MCF 10A (cell line): ENCODE data around the gene CCM2. TPM values are rescaled to one million over a fixed set of nuclear protein-coding genes. Genes with fewer than 3 reads are reported as not detected.

Experiments
- BruUV-seq: library from RNA; stranded (reverse); fragments of 400-500 nt; replicated peaks from 2 replicates; lab custom pipeline; 2021; lab: Mats Ljungman, UMichigan
- CTCF ChIA-PET: fragments of 300-600 bp; sonication (Branson Sonifier 250); formaldehyde crosslinking; extraction: SDS; loops from one replicate; lab custom pipeline; 2021; ENCODE audit warnings: antibody characterized with exemption, inconsistent platforms; lab: Yijun Ruan, JAX
- POLR2A ChIA-PET: fragments of 300-600, 350-650 bp; sonication (Branson Sonifier 250); formaldehyde crosslinking; extraction: SDS; loops from one replicate; lab custom pipeline; 2020; ENCODE audit warnings: antibody characterized with exemption, inconsistent platforms; lab: Yijun Ruan, JAX
- DNase-seq: peaks from one replicate; pipeline ENCODE4 v3.0.0-alpha.2; 2018; ENCODE audit not compliant: unreplicated experiment
- H3K27ac Mint-ChIP-seq: one replicate; pipeline ENCODE4 v1.8.0; 2022; ENCODE audit warnings: mild to moderate bottlenecking, low read depth, mixed read lengths; ENCODE audit not compliant: unreplicated experiment
- H3K27me3 Mint-ChIP-seq: one replicate; pipeline ENCODE4 v1.8.0; 2022; ENCODE audit warnings: mixed read lengths; ENCODE audit not compliant: insufficient read depth, unreplicated experiment
- H3K36me3 Mint-ChIP-seq: one replicate; pipeline ENCODE4 v1.8.0; 2022; ENCODE audit warnings: mild to moderate bottlenecking, moderate library complexity, mixed read lengths; ENCODE audit not compliant: insufficient read depth, unreplicated experiment
- H3K4me1 Mint-ChIP-seq: one replicate; pipeline ENCODE4 v1.8.0; 2022; ENCODE audit warnings: mixed read lengths; ENCODE audit not compliant: insufficient read depth, unreplicated experiment
- H3K4me3 Mint-ChIP-seq: one replicate; pipeline ENCODE4 v1.8.0; 2022; ENCODE audit warnings: mild to moderate bottlenecking, moderate library complexity, mixed read lengths; ENCODE audit not compliant: unreplicated experiment
- H3K9me3 Mint-ChIP-seq: one replicate; pipeline ENCODE4 v1.8.0; 2022; ENCODE audit warnings: mixed read lengths; ENCODE audit not compliant: unreplicated experiment
- intact Hi-C: fragments of 100-400 bp; cut with micrococcal nuclease; formaldehyde crosslinking; loops from 2 replicates; pipeline ENCODE4 v1.14.1; 2022
- total RNA-seq: library from RNA; stranded (reverse); gene quantifications from 2 replicates; pipeline ENCODE4 v1.2.3, GENCODE V29; 2022
- TF ChIP-seq, protein P1 (sequence below): fragments of 200-600 bp; IDR thresholded peaks from one replicate; pipeline ENCODE4 v1.8.0; 2022; ENCODE audit warnings: antibody characterized with exemption, mild to moderate bottlenecking; ENCODE audit not compliant: unreplicated experiment

The CCM2 gene
- total RNA-seq, 1 experiment from 2014 or later, result 36.2 TPM

DNA sequence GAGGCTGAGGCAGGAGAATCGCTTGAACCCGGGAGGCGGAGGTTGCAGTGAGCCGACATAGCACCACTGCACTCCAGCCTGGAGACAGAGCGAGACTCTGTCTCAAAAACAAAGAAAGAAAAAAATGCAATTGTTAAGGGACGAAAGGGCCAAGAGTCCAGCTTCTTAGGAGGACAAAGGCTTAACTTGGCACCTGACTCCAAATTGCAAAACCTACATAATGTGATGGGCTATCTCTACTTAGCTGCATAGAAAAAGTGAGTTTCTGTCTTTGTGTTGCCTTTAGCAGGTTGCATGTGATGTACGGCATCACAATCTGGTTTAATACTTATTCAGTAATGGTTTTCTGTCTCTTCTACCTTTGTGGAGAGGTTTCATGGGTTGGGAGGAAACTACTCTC is 12.5 kb upstream of the CCM2 start:
- CTCF ChIA-PET, result interaction anchor here (1.5 to 2.1 kb wide), 2 partner anchors 9 to 14 kb away, joined by 3 to 5 read pairs; no protein-coding TSS in a partner anchor

DNA sequence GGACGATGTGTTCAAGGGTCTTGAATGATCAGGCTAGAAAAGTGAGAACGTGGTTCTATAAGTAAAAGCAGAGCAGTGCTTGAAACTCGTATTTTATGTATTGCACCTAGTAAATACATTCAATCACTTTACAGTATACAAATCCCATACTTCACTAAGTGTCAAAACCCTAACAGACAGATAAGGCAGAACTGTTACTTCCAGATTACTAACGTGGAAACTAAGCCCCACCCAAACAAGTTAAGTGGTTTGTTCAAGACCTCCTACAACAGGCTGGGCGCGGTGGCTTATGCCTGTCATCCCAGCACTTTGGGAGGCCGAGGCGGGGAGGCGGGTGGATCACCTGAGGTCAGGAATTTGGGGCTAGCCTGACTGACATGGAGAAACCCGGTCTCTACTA is 12.0 kb upstream of the CCM2 start:
- ChIA-PET POLR2A (interaction anchor here (1.5 to 10.6 kb wide), 6 partner anchors 12 to 123 kb away, joined by 3 to 190 read pairs (median 8); partner anchors contain the start of genes CCM2, PURB and TBRG4), CTCF (interaction anchor here (1.5 to 2.1 kb wide), 2 partner anchors 9 to 15 kb away, joined by 3 to 5 read pairs; no protein-coding TSS in a partner anchor)
- Mint-ChIP-seq H3K4me3 (no peak overlapping the region), H3K27ac (no peak overlapping the region), H3K9me3 (no peaks in the 10 kb centered on the region), H3K4me1 (peaks cover 38% of the 10 kb centered on the region), H3K27me3 (no peaks in the 10 kb centered on the region), H3K36me3 (peaks cover 39% of the 10 kb centered on the region)
- no TSS peak for BruUV-seq
- intact Hi-C loops, result loop anchor here (10.0 kb wide), 1 partner anchor 103 kb away; the partner anchor contains the start of gene PURB
- no peak for DNase-seq
- TF ChIP-seq, protein P1, sequence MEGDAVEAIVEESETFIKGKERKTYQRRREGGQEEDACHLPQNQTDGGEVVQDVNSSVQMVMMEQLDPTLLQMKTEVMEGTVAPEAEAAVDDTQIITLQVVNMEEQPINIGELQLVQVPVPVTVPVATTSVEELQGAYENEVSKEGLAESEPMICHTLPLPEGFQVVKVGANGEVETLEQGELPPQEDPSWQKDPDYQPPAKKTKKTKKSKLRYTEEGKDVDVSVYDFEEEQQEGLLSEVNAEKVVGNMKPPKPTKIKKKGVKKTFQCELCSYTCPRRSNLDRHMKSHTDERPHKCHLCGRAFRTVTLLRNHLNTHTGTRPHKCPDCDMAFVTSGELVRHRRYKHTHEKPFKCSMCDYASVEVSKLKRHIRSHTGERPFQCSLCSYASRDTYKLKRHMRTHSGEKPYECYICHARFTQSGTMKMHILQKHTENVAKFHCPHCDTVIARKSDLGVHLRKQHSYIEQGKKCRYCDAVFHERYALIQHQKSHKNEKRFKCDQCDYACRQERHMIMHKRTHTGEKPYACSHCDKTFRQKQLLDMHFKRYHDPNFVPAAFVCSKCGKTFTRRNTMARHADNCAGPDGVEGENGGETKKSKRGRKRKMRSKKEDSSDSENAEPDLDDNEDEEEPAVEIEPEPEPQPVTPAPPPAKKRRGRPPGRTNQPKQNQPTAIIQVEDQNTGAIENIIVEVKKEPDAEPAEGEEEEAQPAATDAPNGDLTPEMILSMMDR, result no peak

More for the DNA sequence above, 12.5 kb upstream of the CCM2 start:
- no TSS peak for BruUV-seq
- intact Hi-C loops, result loop anchor here (10.0 kb wide), 1 partner anchor 103 kb away; the partner anchor contains the start of gene PURB
- no peaks in the 10 kb centered on the region for H3K27me3 Mint-ChIP-seq
- TF ChIP-seq, protein P1, result no peak
- H3K4me3 Mint-ChIP-seq, result peak overlapping the region; percentile 82
- no peaks in the 10 kb centered on the region for H3K9me3 Mint-ChIP-seq
- H3K36me3 Mint-ChIP-seq, result peaks cover 45% of the 10 kb centered on the region
- DNase-seq, result no peak
- peaks cover 38% of the 10 kb centered on the region for H3K4me1 Mint-ChIP-seq
- POLR2A ChIA-PET, result interaction anchor here (0.9 to 10.6 kb wide), 5 partner anchors 13 to 193 kb away, joined by 3 to 190 read pairs (median 9); partner anchors contain the start of genes CCM2, PURB and TBRG4
- H3K27ac Mint-ChIP-seq, result no peak overlapping the region

DNA sequence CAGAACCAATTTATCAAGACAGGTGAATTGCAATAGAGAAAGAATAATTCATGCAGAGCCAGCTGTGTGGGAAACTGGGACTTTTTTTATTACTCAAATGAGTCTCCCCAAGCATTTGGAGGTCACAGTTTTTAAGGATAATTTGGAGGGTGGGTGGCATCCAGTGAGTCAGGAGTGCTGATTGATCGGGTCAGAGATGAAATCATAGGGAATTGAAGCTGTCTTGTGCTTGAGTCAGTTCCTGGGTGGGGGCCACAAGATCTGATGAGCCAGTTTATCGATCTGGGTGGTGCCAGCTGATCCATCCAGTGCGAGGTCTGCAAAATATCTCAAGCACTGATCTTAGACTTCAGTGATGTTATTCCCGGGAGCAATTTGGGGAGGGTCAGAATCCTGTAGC is 11.3 kb upstream of the CCM2 start:
- Mint-ChIP-seq H3K36me3 (peaks cover 32% of the 10 kb centered on the region), H3K27ac (peak overlapping the region; percentile 54), H3K9me3 (no peaks in the 10 kb centered on the region), H3K4me3 (no peak overlapping the region), H3K27me3 (no peaks in the 10 kb centered on the region), H3K4me1 (peaks cover 38% of the 10 kb centered on the region)
- intact Hi-C loops, result loop anchor here (10.0 kb wide), 1 partner anchor 104 kb away; the partner anchor contains the start of gene PURB
- BruUV-seq, result no TSS peak
- ChIA-PET POLR2A (interaction anchor here (0.9 to 10.6 kb wide), 5 partner anchors 11 to 780 kb away, joined by 3 to 190 read pairs (median 6); partner anchors contain the start of genes CCM2, PURB and TBRG4), CTCF (interaction anchor here (0.7 to 2.1 kb wide), 5 partner anchors 8 to 139 kb away, joined by 3 to 5 read pairs (median 4); no protein-coding TSS in a partner anchor)
- TF ChIP-seq, protein P1, result no peak
- no peak for DNase-seq

DNA sequence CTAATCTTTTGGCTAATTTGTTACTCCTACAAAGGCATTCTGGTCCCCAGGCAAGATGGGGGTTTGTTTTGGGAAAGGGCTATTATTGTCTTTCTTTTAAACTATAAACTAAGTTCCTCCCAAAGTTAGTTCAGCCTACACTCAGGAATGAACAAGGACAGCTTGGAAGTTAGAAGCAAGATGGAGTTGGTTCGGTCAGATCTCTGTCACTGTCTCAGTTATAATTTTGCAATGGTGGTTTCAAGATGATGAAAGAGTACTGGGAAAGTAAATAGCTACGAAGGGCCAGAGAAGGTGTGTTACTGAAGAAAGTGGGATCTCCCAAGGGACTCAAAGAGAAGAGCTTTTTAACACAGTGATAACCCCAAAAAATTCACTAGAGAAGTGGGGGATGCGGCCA is 10.9 kb upstream of the CCM2 start:
- Mint-ChIP-seq H3K9me3 (no peaks in the 10 kb centered on the region), H3K27me3 (no peaks in the 10 kb centered on the region), H3K27ac (peak overlapping the region; percentile 54), H3K4me1 (peaks cover 35% of the 10 kb centered on the region), H3K36me3 (peaks cover 28% of the 10 kb centered on the region), H3K4me3 (no peak overlapping the region)
- TF ChIP-seq, protein P1, result no peak
- BruUV-seq, result no TSS peak
- intact Hi-C loops, result loop anchor here (10.0 kb wide), 1 partner anchor 104 kb away; the partner anchor contains the start of gene PURB
- CTCF ChIA-PET, result interaction anchor here (0.6 to 1.2 kb wide), 5 partner anchors 12 to 139 kb away, joined by 3 to 4 read pairs (median 4); no protein-coding TSS in a partner anchor
- POLR2A ChIA-PET, result interaction anchor here (0.9 to 10.6 kb wide), 6 partner anchors 8 to 779 kb away, joined by 3 to 190 read pairs (median 8); partner anchors contain the start of genes CCM2, PURB and TBRG4
- no peak for DNase-seq
